HepG2 (cell line): Measurements from ENCODE around the gene PLPP7. TPM values are rescaled to one million over a fixed set of nuclear protein-coding genes. Genes with fewer than 3 reads are reported as not detected.

Experiments used
- ATAC-seq: fragments of 200-7000 bp; cut with Tn5 transposase; 3 replicates; pipeline ENCODE4 v1.9.1; 2020; ENCODE audit warnings: mild to moderate bottlenecking, moderate library complexity
- BruUV-seq: library from RNA; stranded (reverse); fragments of 400-500 nt; replicated peaks from 2 replicates; lab custom pipeline; 2021; lab: Mats Ljungman, UMichigan
- CTCF ChIA-PET: fragments of 300-600 bp; formaldehyde crosslinking; extraction: SDS; loops from one replicate; lab custom pipeline; 2021; ENCODE audit warnings: low total read pairs, inconsistent platforms, low intra/inter-chr PET ratio; lab: Yijun Ruan, JAX
- POLR2A ChIA-PET: fragments of 350-600 bp; sonication (Branson Sonifier 250); formaldehyde crosslinking; loops from one replicate; lab custom pipeline; 2020; ENCODE audit warnings: antibody characterized with exemption, inconsistent platforms; lab: Yijun Ruan, JAX
- DNase-seq: peaks from one replicate; pipeline ENCODE4 v3.0.0-alpha.2; 2015; ENCODE audit warnings: low spot score
- FAIRE-seq: peaks from 3 replicates; lab custom pipeline; 2011; peaks lifted over from hg19 to GRCh38; lab: Jason Lieb, UNC
- H2AFZ ChIP-seq: one replicate; pipeline ENCODE4 v1.6.1; 2011; ENCODE audit warnings: low read length, inconsistent platforms
- H3K27ac ChIP-seq: fragments of 300-600 bp; 3 replicates; pipeline ENCODE4 v1.8.0; 2011; ENCODE audit warnings: mixed run types, mild to moderate bottlenecking, mixed read lengths, low read length, inconsistent platforms; ENCODE audit not compliant: insufficient read depth; ENCODE audit errors: extremely low read length
- H3K27me3 ChIP-seq, 2 experiments: fragments of 200-600 bp in 1 of 2; 2 replicates in 1 of 2; 3 replicates in 1 of 2; pipeline versions ENCODE4 v1.6.0 to v1.8.0; 2011; ENCODE audit warnings: low read length in 2 of 2, mild to moderate bottlenecking in 2 of 2, moderate library complexity in 2 of 2, inconsistent platforms in 1 of 2; ENCODE audit not compliant: insufficient read depth in 2 of 2, control insufficient read depth in 1 of 2
- H3K36me3 ChIP-seq, 2 experiments: fragments of 200-600 bp in 1 of 2; replicated peaks in 1 of 2; 2 replicates in 1 of 2; 3 replicates in 1 of 2; pipeline versions ENCODE4 v1.5.1 to v1.8.0; 2011; ENCODE audit warnings: low read length in 2 of 2, inconsistent platforms in 1 of 2; ENCODE audit not compliant: insufficient read depth in 2 of 2, control insufficient read depth in 1 of 2
- H3K4me1 ChIP-seq: 2 replicates; pipeline ENCODE4 v1.5.1; 2012; ENCODE audit warnings: low read length, inconsistent platforms; ENCODE audit not compliant: insufficient read depth
- H3K4me2 ChIP-seq: 2 replicates; pipeline ENCODE4 v1.6.0; 2011; ENCODE audit warnings: low read depth, low read length, inconsistent platforms
- H3K4me3 ChIP-seq, 3 experiments: fragments of 200-600 bp in 1 of 3; sonication (generic), shearing (Covaris generic) in 1 of 3; replicated peaks in 1 of 3; 2 replicates each; pipeline ENCODE4 v1.5.1; 2011 to 2016; ENCODE audit warnings: low read length in 3 of 3, inconsistent platforms in 2 of 3, low read depth in 2 of 3, mild to moderate bottlenecking in 2 of 3, control low read depth in 1 of 3, mixed read lengths in 1 of 3; ENCODE audit not compliant: insufficient read depth in 1 of 3
- H3K79me2 ChIP-seq: one replicate; pipeline ENCODE4 v1.6.1; 2011; ENCODE audit warnings: low read length, inconsistent platforms; ENCODE audit not compliant: insufficient read depth
- H3K9ac ChIP-seq: 2 replicates; pipeline ENCODE4 v1.6.0; 2011; ENCODE audit warnings: mild to moderate bottlenecking, low read depth, low read length, inconsistent platforms; ENCODE audit not compliant: insufficient read depth
- H3K9me3 ChIP-seq: 2 replicates; pipeline ENCODE4 v1.5.1; 2012; ENCODE audit warnings: mild to moderate bottlenecking, low read length
- H4K20me1 ChIP-seq: 2 replicates; pipeline ENCODE4 v1.6.0; 2011; ENCODE audit warnings: inconsistent platforms, mild to moderate bottlenecking, low read length, moderate library complexity; ENCODE audit not compliant: insufficient read depth
- GABPA ChIP-seq, 2 experiments: IDR thresholded peaks; 2 replicates each; pipeline ENCODE4 v1.6.1; 2011 to 2016; ENCODE audit warnings: low read depth in 2 of 2, low read length in 1 of 2, missing biosample characterization in 1 of 2, missing genetic modification characterization in 1 of 2
- KDM3A ChIP-seq: IDR thresholded peaks from 2 replicates; pipeline ENCODE4 v1.6.1; 2018; ENCODE audit warnings: low read depth, missing compliant biosample characterization
- MAFK ChIP-seq, 2 experiments: IDR thresholded peaks in 1 of 2; conservative IDR thresholded peaks in 1 of 2; 2 replicates each; pipeline ENCODE4 v1.6.1; 2011; ENCODE audit warnings: improper control_type of control experiment in 2 of 2, low read length in 2 of 2
- PRDM4 ChIP-seq: sonication (generic); formaldehyde crosslinking; IDR thresholded peaks from 2 replicates; pipeline ENCODE4 v1.9.0; 2021; ENCODE audit warnings: missing genetic modification reagents, borderline replicate concordance
- SNAPC2 ChIP-seq: sonication (generic); formaldehyde crosslinking; IDR thresholded peaks from 2 replicates; pipeline ENCODE4 v1.8.1; 2022; ENCODE audit warnings: mild to moderate bottlenecking, missing genetic modification reagents
- ZNF124 ChIP-seq: sonication (generic); formaldehyde crosslinking; IDR thresholded peaks from 2 replicates; pipeline ENCODE4 v1.4.0; 2020; ENCODE audit warnings: missing genetic modification reagents
- ZNF33A ChIP-seq: sonication (generic); formaldehyde crosslinking; IDR thresholded peaks from 2 replicates; pipeline ENCODE4 v1.5.1; 2020; ENCODE audit warnings: missing genetic modification reagents, mild to moderate bottlenecking, moderate library complexity, borderline replicate concordance
- ZNF362 ChIP-seq: sonication (generic); formaldehyde crosslinking; IDR thresholded peaks from 2 replicates; pipeline ENCODE4 v1.4.0; 2020; ENCODE audit warnings: missing genetic modification reagents, mild to moderate bottlenecking, borderline replicate concordance
- ZNF414 ChIP-seq: sonication (generic); formaldehyde crosslinking; IDR thresholded peaks from 2 replicates; pipeline ENCODE4 v1.5.0; 2020; ENCODE audit warnings: missing genetic modification reagents
- ZNF468 ChIP-seq: sonication (generic); formaldehyde crosslinking; IDR thresholded peaks from 2 replicates; pipeline ENCODE4 v1.8.0; 2022; ENCODE audit warnings: mild to moderate bottlenecking, moderate library complexity, missing genetic modification reagents
- ZNF557 ChIP-seq: sonication (generic); formaldehyde crosslinking; IDR thresholded peaks from 2 replicates; pipeline ENCODE4 v1.4.0; 2020; ENCODE audit warnings: missing genetic modification reagents
- ZNF576 ChIP-seq: sonication (generic); formaldehyde crosslinking; IDR thresholded peaks from 2 replicates; pipeline ENCODE4 v1.4.0; 2020; ENCODE audit warnings: mild to moderate bottlenecking, missing genetic modification reagents
- WGBS: methylation state at CpG from one replicate; pipeline ENCODE4 v1.1.6; 2017; ENCODE audit warnings: low lambda C conversion rate; 5-methylcytosine and 5-hydroxymethylcytosine counted together
- in situ Hi-C: cut with HindIII; loops from 2 replicates; pipeline ENCODE4 v1.10.0; 2017; ENCODE audit warnings: low pct_unique_long_range_greater_than_20kb; ENCODE audit not compliant: extremely low pct_ligation_motif_present
- intact Hi-C: fragments of 100-400 bp; cut with micrococcal nuclease; formaldehyde crosslinking; loops from one replicate; pipeline ENCODE4 v1.10.0; 2022; ENCODE audit not compliant: unreplicated experiment
- polyA plus RNA-seq, 8 experiments: library from polyadenylated mRNA; depleted of rRNA in 3 of 8; stranded (reverse) in 7 of 8; unstranded in 1 of 8; fragments of >200 nt; fragmentation: Illumina TruSeq in 4 of 8; extraction: Trizol in 4 of 8; gene quantifications; 2 replicates each; pipeline versions ENCODE4 v1.2.1 to v1.2.3, GENCODE V29; 2011 to 2016; ENCODE audit warnings: low read depth in 4 of 8, missing spikeins in 1 of 8, mixed read lengths in 1 of 8; ENCODE audit not compliant: insufficient read depth in 1 of 8
- total RNA-seq, 5 experiments: library from RNA; depleted of rRNA; stranded (reverse); fragments of >200 nt; fragmentation: Illumina TruSeq; extraction: Trizol; gene quantifications; 2 replicates each; pipeline ENCODE4 v1.2.3, GENCODE V29; 2016; ENCODE audit warnings: low read depth in 1 of 5

The PLPP7 gene
- total and polyA plus RNA-seq, 2 of the 13 experiments (the other 11 are each of a cell fraction or from before 2014, with no cell fraction given) = 0.33 to 1.2 TPM

- TF ChIP-seq ZNF557 (CRISPR knock-in tag) = no peak
- TF ChIP-seq SNAPC2 (CRISPR knock-in tag) = no peak
These were observed 23.0 kb upstream of the PLPP7 start (continued) for GRCh38 chr9:131266266-131267229.

GRCh38 chr9:131270171-131271015, 19.1 kb upstream of the PLPP7 start:
- DNase-seq (no peak), ATAC-seq (no peak), FAIRE-seq (no peak)
- no peak overlapping the region for H3K27ac ChIP-seq
- no peak overlapping the region for H3K4me3 ChIP-seq
- H2AFZ ChIP-seq = no peak overlapping the region
- POLR2A ChIA-PET = no interaction called here
- H3K4me1 ChIP-seq = peaks cover 75% of the 10 kb centered on the region
- 60% methylated on average over 15 of the region's 20 CpGs for WGBS
- H3K9me3 ChIP-seq = no peaks in the 10 kb centered on the region
- no peaks in the 10 kb centered on the region for H3K79me2 ChIP-seq
- intact Hi-C loops (loop anchor here (10.0 kb wide), 1 partner anchor 54 kb away; no protein-coding TSS in a partner anchor), in situ Hi-C loops (no loop called here)
- H3K36me3 ChIP-seq = no peaks in the 10 kb centered on the region
- H4K20me1 ChIP-seq = no peaks in the 10 kb centered on the region
- no TSS peak for BruUV-seq
- peaks cover 12 to 32% of the 10 kb centered on the region in 2 experiments for H3K27me3 ChIP-seq
- H3K9ac ChIP-seq = no peak overlapping the region
- CTCF ChIA-PET = no interaction called here
- peak overlapping the region; percentile 36; the same call in 1 of the 2 replicates for H3K4me2 ChIP-seq
- TF ChIP-seq ZNF468 (no peak), ZNF33A (no peak), ZNF414 (CRISPR knock-in tag) (no peak), PRDM4 (CRISPR knock-in tag) (no peak), MAFK (conservative IDR thresholded peaks at IDR 0.05 in 1 of 2, IDR thresholded peaks at IDR 0.05 in 1 of 2; ENCODE audit: low read length in 2 of 2) (no peak), KDM3A (CRISPR knock-in tag) (no peak), GABPA (IDR thresholded peaks at IDR 0.05; ENCODE audit: low read depth, low read length) (no peak), GABPA (CRISPR knock-in tag; IDR thresholded peaks at IDR 0.05; ENCODE audit: low read depth) (peak; percentile 69), ZNF576 (CRISPR knock-in tag) (no peak), ZNF124 (no peak), ZNF362 (no peak)
